Ishikawa (cell line): ENCODE results near the gene CHCHD6.

Experiments used
- CEBPB ChIP-seq: IDR thresholded peaks from 2 replicates; pipeline ENCODE4 v1.6.1; 2012
- CREB1 ChIP-seq: IDR thresholded peaks from 2 replicates; pipeline ENCODE4 v1.6.1; 2012; ENCODE audit warnings: low read depth
- EGR1 ChIP-seq: IDR thresholded peaks from 2 replicates; pipeline ENCODE4 v1.6.1; 2012
- EP300 ChIP-seq: IDR thresholded peaks from 2 replicates; pipeline ENCODE4 v1.6.1; 2012; ENCODE audit warnings: borderline replicate concordance
- FOXM1 ChIP-seq: IDR thresholded peaks from 2 replicates; pipeline ENCODE4 v1.6.1; 2012; ENCODE audit warnings: low read depth, borderline replicate concordance
- MAX ChIP-seq: IDR thresholded peaks from 2 replicates; pipeline ENCODE4 v1.6.1; 2012
- NFIC ChIP-seq: IDR thresholded peaks from 2 replicates; pipeline ENCODE4 v1.6.1; 2012
- RAD21 ChIP-seq: IDR thresholded peaks from 2 replicates; pipeline ENCODE4 v1.6.1; 2012; ENCODE audit warnings: low read depth
- TAF1 ChIP-seq: IDR thresholded peaks from 2 replicates; pipeline ENCODE4 v1.6.1; 2012; ENCODE audit warnings: low read depth, mild to moderate bottlenecking
- TCF12 ChIP-seq: IDR thresholded peaks from 2 replicates; pipeline ENCODE4 v1.6.1; 2012; ENCODE audit warnings: low read depth
- TEAD4 ChIP-seq: IDR thresholded peaks from 2 replicates; pipeline ENCODE4 v1.6.1; 2012
- YY1 ChIP-seq: IDR thresholded peaks from 2 replicates; pipeline ENCODE4 v1.6.1; 2012; ENCODE audit warnings: low read depth
- ZBTB7A ChIP-seq: IDR thresholded peaks from 2 replicates; pipeline ENCODE4 v1.6.1; 2012; ENCODE audit warnings: low read depth
- TF ChIP-seq, protein P1 (sequence below): IDR thresholded peaks from 2 replicates; pipeline ENCODE4 v1.6.1; 2012; ENCODE audit warnings: low read depth, mild to moderate bottlenecking
- TF ChIP-seq, protein P2 (sequence below): IDR thresholded peaks from 2 replicates; pipeline ENCODE4 v1.6.1; 2012

CHCHD6 gene

DNA sequence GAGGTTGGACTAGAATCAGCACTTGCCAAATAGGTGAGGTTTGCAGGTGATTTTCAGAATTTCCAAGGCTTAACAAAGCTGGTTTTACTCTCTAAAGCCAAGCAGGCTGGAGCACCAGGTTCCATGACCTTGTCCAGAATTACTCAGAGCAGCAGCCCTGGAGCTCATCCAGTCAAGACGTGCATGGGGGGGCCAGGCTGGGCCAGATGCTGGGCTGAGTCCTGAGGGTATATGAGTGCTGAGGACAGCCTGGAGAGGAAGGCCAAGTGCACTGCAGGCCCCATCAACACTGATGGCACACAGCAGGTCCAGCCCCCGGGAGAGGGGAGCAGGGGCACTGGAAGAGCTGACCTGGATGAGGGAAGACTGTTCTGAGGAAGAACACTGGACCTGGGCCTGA lies 46.1 kb upstream of the CHCHD6 start:
- TF ChIP-seq FOXM1 = no peak
- TF ChIP-seq RAD21 = no peak

GRCh38 chr3:126658584-126658983 lies 45.5 kb upstream of the CHCHD6 start:
- TF ChIP-seq YY1 (no peak), TEAD4 (no peak), TCF12 (no peak), FOXM1 (no peak), RAD21 (no peak), EP300 (no peak), ZBTB7A (no peak), TAF1 (no peak), NFIC (no peak), CREB1 (no peak), EGR1 (no peak), CEBPB (no peak), MAX (no peak)
- TF ChIP-seq, protein P1, sequence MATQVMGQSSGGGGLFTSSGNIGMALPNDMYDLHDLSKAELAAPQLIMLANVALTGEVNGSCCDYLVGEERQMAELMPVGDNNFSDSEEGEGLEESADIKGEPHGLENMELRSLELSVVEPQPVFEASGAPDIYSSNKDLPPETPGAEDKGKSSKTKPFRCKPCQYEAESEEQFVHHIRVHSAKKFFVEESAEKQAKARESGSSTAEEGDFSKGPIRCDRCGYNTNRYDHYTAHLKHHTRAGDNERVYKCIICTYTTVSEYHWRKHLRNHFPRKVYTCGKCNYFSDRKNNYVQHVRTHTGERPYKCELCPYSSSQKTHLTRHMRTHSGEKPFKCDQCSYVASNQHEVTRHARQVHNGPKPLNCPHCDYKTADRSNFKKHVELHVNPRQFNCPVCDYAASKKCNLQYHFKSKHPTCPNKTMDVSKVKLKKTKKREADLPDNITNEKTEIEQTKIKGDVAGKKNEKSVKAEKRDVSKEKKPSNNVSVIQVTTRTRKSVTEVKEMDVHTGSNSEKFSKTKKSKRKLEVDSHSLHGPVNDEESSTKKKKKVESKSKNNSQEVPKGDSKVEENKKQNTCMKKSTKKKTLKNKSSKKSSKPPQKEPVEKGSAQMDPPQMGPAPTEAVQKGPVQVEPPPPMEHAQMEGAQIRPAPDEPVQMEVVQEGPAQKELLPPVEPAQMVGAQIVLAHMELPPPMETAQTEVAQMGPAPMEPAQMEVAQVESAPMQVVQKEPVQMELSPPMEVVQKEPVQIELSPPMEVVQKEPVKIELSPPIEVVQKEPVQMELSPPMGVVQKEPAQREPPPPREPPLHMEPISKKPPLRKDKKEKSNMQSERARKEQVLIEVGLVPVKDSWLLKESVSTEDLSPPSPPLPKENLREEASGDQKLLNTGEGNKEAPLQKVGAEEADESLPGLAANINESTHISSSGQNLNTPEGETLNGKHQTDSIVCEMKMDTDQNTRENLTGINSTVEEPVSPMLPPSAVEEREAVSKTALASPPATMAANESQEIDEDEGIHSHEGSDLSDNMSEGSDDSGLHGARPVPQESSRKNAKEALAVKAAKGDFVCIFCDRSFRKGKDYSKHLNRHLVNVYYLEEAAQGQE = no peak
- TF ChIP-seq, protein P2, sequence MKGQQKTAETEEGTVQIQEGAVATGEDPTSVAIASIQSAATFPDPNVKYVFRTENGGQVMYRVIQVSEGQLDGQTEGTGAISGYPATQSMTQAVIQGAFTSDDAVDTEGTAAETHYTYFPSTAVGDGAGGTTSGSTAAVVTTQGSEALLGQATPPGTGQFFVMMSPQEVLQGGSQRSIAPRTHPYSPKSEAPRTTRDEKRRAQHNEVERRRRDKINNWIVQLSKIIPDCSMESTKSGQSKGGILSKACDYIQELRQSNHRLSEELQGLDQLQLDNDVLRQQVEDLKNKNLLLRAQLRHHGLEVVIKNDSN = no peak

DNA sequence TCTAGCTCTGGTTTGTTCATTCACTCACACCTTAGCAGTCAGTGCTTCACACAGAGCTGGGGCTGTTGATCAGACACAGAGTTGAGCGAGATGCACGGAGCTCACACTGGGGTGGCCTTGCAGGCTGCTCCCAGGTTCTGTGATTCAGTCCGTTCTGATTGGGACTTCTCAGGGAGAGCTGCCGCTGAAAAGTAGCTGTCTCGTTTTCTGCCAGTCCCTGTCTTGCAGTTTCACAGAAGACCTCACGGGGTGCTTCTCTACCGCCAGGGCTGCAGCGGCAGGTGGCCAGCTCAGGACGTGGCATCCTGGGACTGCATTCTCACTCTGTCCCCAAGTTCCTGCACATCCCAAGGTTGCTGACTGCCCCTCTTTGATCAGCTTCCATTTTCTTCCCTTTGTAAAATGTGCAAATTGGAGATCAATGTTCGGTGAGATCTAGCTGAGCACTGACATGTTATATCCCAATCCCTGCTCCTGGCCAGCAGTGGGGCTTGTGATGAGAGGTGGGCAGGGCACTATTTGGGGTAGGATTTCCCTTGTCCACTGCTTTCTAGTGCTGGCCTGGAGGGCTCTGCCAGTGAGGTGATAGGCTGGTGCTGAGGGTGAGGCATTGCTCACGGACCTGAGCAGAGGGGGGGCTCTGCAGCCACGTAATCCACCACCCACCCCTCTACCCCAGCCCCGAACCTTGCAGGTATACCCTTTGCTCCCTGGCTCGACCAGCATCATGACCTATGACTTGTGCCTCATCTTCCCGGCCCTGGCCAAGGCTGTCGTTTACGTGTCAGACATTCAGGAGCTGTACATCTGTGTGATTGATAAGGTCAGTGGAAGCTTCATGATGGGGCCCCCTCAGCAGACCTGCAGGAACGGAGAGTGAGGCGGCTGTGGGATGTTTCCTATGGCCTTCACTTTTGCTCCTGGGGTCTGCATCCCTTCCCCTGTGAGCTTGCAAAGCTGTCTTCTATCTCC lies 43.8 kb upstream of the CHCHD6 start:
- TF ChIP-seq, protein P2 = no peak
- TF ChIP-seq EP300 (no peak), MAX (no peak), NFIC (no peak), ZBTB7A (no peak), CEBPB (no peak), RAD21 (no peak), TCF12 (no peak), TEAD4 (no peak), TAF1 (no peak), EGR1 (no peak), YY1 (no peak), FOXM1 (no peak)
- TF ChIP-seq, protein P1 = no peak

DNA sequence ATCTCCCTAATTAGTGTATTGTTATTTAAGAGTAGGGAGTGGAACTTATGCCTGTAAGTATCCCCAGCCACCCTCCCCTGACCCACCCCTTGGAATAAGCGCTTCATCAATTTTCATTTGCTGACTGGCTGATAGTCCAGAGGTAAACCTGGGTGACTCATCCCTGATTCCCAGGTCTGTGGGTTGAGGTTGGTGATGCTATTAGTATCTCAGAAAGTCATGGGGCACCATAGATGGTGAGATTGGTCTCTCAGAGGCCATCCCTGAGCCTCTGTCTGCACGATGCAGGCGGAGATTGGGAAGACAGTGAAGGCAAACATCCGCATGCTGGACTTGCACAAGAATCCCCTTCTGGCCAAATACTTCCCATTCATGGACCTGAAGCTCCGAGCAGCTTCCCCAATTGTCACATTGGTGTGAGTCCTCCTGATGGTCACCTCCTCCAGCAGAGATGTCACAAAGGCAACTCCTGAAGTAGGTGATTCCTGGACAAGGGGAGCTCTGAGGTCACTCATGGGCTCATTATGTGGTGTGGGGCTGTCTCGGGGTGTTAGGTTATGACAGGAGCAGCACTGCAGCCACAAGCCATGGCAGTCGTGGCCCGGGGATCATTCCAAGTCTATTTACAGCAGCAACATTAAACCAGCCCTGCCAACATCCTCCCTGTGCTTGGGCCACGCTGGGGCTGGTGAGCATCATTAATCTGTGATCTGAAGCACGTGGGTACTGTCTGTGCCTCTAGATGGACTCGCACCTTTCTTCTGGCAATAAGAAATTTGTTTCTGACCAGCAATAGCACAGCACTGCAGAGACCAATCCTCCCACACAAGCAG lies 42.3 kb upstream of the CHCHD6 start:
- TF ChIP-seq, protein P2 = no peak
- no peak for TF ChIP-seq NFIC
- TF ChIP-seq, protein P1 = no peak
- TF ChIP-seq ZBTB7A = no peak
- TF ChIP-seq EP300 = no peak
